Psoas muscle (tissue), 8 donors: ENCODE results near the gene ABCA1. TPM values are rescaled to one million over a fixed set of nuclear protein-coding genes. Genes with fewer than 3 reads are reported as not detected.

Experiments
- ATAC-seq, 4 donors: fragments of 200-7000 bp; cut with Tn5 transposase; one replicate each; pipeline ENCODE4 v1.9.1; 2020; ENCODE audit warnings: moderate library complexity in 3 of 4, mild to moderate bottlenecking in 2 of 4
- DNase-seq, 2 donors: peaks; one replicate each; pipeline ENCODE4 v3.0.0-alpha.2; 2020
- H3K27ac ChIP-seq: fragments of 200-600 bp; one replicate; pipeline ENCODE4 v1.8.0; 2022
- H3K27me3 ChIP-seq, 3 donors: fragments of 200-600 bp in 1 of 3; one replicate each; pipeline versions ENCODE4 v1.6.1 to v1.8.0; 2013 to 2022; ENCODE audit warnings: low read length in 2 of 3, mild to moderate bottlenecking in 2 of 3, moderate library complexity in 1 of 3; ENCODE audit not compliant: insufficient read depth in 3 of 3
- H3K36me3 ChIP-seq, 2 donors: fragments of 200-600 bp in 1 of 2; one replicate each; pipeline versions ENCODE4 v1.6.1 to v1.8.0; 2013 to 2022; ENCODE audit warnings: low read depth in 1 of 2, mild to moderate bottlenecking in 1 of 2, moderate library complexity in 1 of 2; ENCODE audit not compliant: insufficient read depth in 1 of 2
- H3K4me1 ChIP-seq: fragments of 200-600 bp; one replicate; pipeline ENCODE4 v1.8.0; 2022
- H3K4me3 ChIP-seq: fragments of 200-600 bp; one replicate; pipeline ENCODE4 v1.8.0; 2022; ENCODE audit warnings: mild to moderate bottlenecking
- H3K9me3 ChIP-seq: fragments of 200-600 bp; one replicate; pipeline ENCODE4 v1.8.0; 2022
- WGBS, 3 donors: extraction: QIAGEN DNeasy Blood & Tissue Kit; methylation state at CpG; one replicate each; pipeline versions ENCODE4 v1.1.6 to v1.1.7; 2013; 5-methylcytosine and 5-hydroxymethylcytosine counted together
- intact Hi-C, 2 donors: fragments of 100-400 bp; cut with DNase I; formaldehyde crosslinking; loops; one replicate each; pipeline versions ENCODE4 v1.11.0 to v1.14.2; 2022
- polyA plus RNA-seq, 3 donors: library from polyadenylated mRNA; stranded (reverse); fragments of 200-250 nt; gene quantifications; one replicate each; pipeline ENCODE4 v1.2.3, GENCODE V29; 2013
- total RNA-seq, 4 donors: library from RNA; stranded (reverse); fragmentation: NEBNext Ultra II Directional in 2 of 4; extraction: Animal tissue kit (Norgen Biotek cat#: 25700) in 2 of 4; gene quantifications; one replicate each; pipeline versions ENCODE4 v1.2.1 to v1.2.4, GENCODE V29; 2021 to 2023
- TF ChIP-seq, protein P1 (sequence below): fragments of 200-600 bp; IDR thresholded peaks from one replicate; pipeline ENCODE4 v1.8.0; 2022; ENCODE audit warnings: antibody characterized with exemption
- donor health status: healthy with polysubstance abuse.
- donor health status: DM: no; HTN: no; CAD: no; lungs with moderate emphysema.
- donor health status: Bipolar disorder and iron deficiency.
- donor health status: healthy.
- donor health status: DM: yes; HTN: yes; CAD: no.
- donor health status: DM: no; HTN: no; CAD: no.
- donor health status: DM: no; HTN: no; CAD: no.
- donor health status: DM: yes; HTN: yes; CAD: no.

ABCA1 gene
- total and polyA plus RNA-seq, 7 donors = 1.9 to 26.1 (median 8.2) TPM

GRCh38 chr9:104798209-104798995, 129.6 kb downstream of the ABCA1 start:
- TF ChIP-seq, protein P1, sequence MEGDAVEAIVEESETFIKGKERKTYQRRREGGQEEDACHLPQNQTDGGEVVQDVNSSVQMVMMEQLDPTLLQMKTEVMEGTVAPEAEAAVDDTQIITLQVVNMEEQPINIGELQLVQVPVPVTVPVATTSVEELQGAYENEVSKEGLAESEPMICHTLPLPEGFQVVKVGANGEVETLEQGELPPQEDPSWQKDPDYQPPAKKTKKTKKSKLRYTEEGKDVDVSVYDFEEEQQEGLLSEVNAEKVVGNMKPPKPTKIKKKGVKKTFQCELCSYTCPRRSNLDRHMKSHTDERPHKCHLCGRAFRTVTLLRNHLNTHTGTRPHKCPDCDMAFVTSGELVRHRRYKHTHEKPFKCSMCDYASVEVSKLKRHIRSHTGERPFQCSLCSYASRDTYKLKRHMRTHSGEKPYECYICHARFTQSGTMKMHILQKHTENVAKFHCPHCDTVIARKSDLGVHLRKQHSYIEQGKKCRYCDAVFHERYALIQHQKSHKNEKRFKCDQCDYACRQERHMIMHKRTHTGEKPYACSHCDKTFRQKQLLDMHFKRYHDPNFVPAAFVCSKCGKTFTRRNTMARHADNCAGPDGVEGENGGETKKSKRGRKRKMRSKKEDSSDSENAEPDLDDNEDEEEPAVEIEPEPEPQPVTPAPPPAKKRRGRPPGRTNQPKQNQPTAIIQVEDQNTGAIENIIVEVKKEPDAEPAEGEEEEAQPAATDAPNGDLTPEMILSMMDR = no peak
- intact Hi-C loops = loop anchor here in 1 of 2 donors (10.0 kb wide), 1 partner anchor 616 kb away; no protein-coding TSS in a partner anchor
- Histone ChIP-seq H3K4me1 (no peaks in the 10 kb centered on the region), H3K27me3 (no peaks in the 10 kb centered on the region), H3K36me3 (peaks cover 22 to 99% of the 10 kb centered on the region in 2 donors), H3K27ac (no peak overlapping the region), H3K4me3 (no peak overlapping the region), H3K9me3 (no peaks in the 10 kb centered on the region)
- DNase-seq = no peak
- WGBS, 3 donors = 61 to 78% (median 64%) methylated on average over 5 of the region's 5 CpGs
- ATAC-seq = no peak

GRCh38 chr9:104795857-104796256, 132.1 kb downstream of the ABCA1 start:
- DNase-seq = no peak
- WGBS, 3 donors = 93 to 94% (median 94%) methylated on average over 3 of the region's 3 CpGs
- H3K27ac ChIP-seq = no peak overlapping the region
- ATAC-seq = peak in 1 of 4 donors; percentile 18
- H3K27me3 ChIP-seq = no peaks in the 10 kb centered on the region
- no peak overlapping the region for H3K4me3 ChIP-seq
- H3K36me3 ChIP-seq = peaks cover 21 to 99% of the 10 kb centered on the region in 2 donors
- TF ChIP-seq, protein P1 = no peak
- no peaks in the 10 kb centered on the region for H3K4me1 ChIP-seq
- intact Hi-C loops = loop anchor here in 1 of 2 donors (10.0 kb wide), 1 partner anchor 619 kb away; no protein-coding TSS in a partner anchor
- no peaks in the 10 kb centered on the region for H3K9me3 ChIP-seq

DNA sequence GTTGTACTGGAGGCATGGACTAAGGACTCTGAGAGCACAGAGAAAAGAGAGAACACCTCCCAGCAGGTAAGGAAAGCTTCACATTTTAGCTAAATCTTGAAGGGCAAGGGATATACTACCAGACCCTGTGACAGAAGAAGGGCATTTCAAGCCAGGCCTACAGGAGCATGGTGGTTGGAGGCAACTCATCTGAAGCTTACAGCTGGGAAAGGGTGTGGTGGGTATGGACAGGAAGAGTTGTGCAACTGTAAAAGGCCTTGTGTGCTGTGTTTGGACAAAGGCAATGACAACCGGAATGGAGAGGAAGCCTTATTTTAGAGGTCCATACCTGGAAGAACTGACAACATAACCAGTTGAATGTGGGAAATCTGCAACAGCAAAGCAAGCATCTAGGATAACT, 132.9 kb downstream of the ABCA1 start:
- no peak for DNase-seq
- H3K36me3 ChIP-seq = peaks cover 14 to 99% of the 10 kb centered on the region in 2 donors
- no peak overlapping the region for H3K4me3 ChIP-seq
- no peaks in the 10 kb centered on the region for H3K9me3 ChIP-seq
- H3K27ac ChIP-seq = peak overlapping the region; percentile 21
- peak in 2 of 4 donors; percentile 26 to 56 for ATAC-seq
- TF ChIP-seq, protein P1 = no peak
- WGBS, 3 donors = 57 to 75% (median 69%) methylated on average over 1 of the region's 1 CpG
- no peaks in the 10 kb centered on the region for H3K27me3 ChIP-seq
- no peaks in the 10 kb centered on the region for H3K4me1 ChIP-seq
- intact Hi-C loops = loop anchor here in 1 of 2 donors (10.0 kb wide), 1 partner anchor 620 kb away; no protein-coding TSS in a partner anchor

DNA sequence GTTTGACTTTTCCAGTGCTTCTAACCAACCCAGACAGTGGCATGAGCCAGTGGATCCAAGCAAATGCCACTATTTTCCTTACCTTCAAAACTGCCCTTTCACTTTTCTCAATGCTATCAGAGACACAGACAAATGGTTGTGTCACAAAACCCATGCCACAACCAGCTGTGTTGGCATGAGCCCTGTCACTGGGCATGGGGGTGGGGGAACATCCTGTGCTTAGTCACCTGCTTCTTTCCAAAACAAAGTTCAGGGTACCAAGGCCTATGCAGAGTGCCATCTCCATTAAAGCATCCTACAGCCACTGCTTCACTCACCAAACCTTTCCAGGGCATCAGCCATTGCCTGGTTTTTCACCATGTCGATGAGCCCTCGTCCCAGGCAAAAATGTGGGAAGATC, 133.9 kb downstream of the ABCA1 start:
- peak; percentile 52 to 82 (median 59) for ATAC-seq
- intact Hi-C loops = loop anchor here in 1 of 2 donors (10.0 kb wide), 1 partner anchor 621 kb away; no protein-coding TSS in a partner anchor
- 90 to 95% (median 92%) methylated on average over 2 of the region's 2 CpGs for WGBS, 3 donors

More for the DNA sequence above, 133.9 kb downstream of the ABCA1 start:
- no peak overlapping the region for H3K4me3 ChIP-seq
- peaks cover 19 to 100% of the 10 kb centered on the region in 2 donors for H3K36me3 ChIP-seq
- no peaks in the 10 kb centered on the region for H3K9me3 ChIP-seq
- TF ChIP-seq, protein P1 = no peak
- no peaks in the 10 kb centered on the region for H3K4me1 ChIP-seq
- no peak for DNase-seq
- no peaks in the 10 kb centered on the region for H3K27me3 ChIP-seq
- H3K27ac ChIP-seq = peak overlapping the region; percentile 19
